ENCODE data around the gene OSBPL10.

DNA sequence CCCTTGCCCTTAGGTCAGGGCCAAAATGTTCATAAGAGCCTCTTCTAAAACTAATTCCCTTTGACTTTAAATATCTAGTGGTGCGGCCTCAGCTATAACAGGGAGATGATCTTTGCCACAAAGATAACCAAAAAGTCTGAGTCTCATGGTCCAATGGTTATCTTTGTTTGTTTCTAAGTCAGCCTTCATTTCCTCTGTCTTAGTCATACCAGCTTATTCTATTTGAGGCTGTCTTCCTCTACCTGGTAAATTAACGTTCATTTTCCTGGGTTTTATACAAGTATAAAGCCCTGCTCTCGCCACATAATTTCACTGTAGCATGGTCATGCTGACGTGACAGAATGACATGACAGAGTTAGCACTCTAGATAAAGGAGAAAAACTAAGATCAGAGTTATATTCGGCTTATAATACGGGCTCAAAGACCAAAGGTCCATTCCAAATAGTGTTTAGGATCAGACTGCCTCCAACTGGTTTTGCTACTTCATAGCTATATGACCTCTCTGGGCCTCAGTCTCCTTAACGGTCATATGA, 18.9 kb upstream of the OSBPL10 start:
- TF ChIP-seq POLR2A (IDR thresholded peaks at IDR 0.05) (no peak), CTCF (IDR thresholded peaks at IDR 0.05) (no peak)
